ENCODE data around the gene ITGAL.
"Not testable (repeated sequence)": the region's sequence is repeated elsewhere in the genome, so short reads cannot be mapped to it uniquely, and the experiment has no call there.

The ITGAL gene

DNA sequence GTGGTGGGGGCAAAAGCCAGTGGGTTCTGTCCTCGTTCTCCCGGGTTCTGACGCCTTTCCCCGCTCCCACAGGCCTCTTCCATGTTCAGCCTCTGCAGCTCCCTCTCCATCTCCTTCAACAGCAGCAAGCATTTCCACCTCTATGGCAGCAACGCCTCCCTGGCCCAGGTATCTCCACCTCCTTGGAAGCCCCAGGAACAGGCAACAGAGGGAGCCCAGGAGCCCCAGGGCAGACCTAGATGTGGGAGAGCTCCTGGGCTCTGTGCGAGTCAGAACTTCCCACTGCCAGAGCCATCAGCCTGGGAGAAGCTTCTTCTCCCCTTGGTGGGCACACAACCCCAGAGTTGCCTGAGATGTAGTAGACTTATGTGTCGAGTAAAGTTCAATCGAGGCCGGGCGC, 46.0 kb downstream of the ITGAL start:
- peak overlapping the region; percentile 77 to 84 for H3K27ac Mint-ChIP-seq
- H3K36me3 Mint-ChIP-seq (ENCODE audit: insufficient read depth): peaks cover 92% of the 10 kb centered on the region

DNA sequence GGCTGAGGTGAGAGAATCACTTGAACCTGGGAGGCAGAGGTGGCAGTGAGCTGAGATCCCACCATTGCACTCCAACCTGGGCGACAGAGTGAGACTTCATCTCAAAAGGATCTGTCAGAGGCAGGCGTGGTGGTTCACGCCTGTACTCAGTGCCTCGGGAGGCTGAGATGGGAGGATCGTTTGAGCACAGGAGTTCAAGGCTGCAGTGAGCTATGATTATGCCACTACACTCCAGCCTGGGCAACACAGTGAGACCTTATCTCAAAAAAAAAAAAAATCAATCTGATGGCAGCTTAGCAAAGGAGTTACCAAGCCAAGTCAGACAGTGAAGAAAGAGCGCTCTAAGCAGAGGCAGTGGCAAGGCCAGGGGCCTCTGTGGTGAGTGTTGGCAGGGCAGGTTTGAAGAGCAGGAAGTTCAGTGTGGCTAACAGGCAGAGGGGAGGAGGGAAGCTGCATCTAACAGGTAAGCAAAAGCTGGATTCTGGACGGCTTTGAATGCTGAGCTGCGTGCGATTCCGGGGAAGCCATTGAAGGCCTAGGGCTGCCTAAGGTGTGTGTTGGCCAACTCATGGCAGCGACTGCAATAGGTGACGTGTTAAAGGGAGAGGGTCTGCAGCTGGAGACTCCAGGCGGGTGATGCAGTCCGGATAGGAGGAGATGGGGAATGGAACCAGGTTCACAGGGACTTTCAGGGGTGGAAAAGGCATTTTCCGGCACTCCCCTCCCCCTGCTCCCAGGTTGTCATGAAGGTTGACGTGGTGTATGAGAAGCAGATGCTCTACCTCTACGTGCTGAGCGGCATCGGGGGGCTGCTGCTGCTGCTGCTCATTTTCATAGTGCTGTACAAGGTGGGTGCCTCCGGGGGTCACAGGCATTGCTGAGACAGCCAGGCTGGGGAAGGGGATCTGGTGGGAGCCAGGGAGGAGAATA, 46.8 kb downstream of the ITGAL start:
- ATAC-seq (replicated peaks) (peak; percentile 51), DNase-seq (no peak)
- H3K36me3 Mint-ChIP-seq (ENCODE audit: insufficient read depth): peaks cover 87% of the 10 kb centered on the region
- no peaks in the 10 kb centered on the region for H3K27me3 Mint-ChIP-seq
- H3K9me3 Mint-ChIP-seq: no peaks in the 10 kb centered on the region
- H3K27ac Mint-ChIP-seq: peak overlapping the region; percentile 52 to 53
- no peak overlapping the region for H3K4me3 Mint-ChIP-seq
- H3K4me1 Mint-ChIP-seq (ENCODE audit: low read depth in 2 of 2): peaks cover 11 to 25% of the 10 kb centered on the region in 2 donors

More for the DNA sequence above, 46.0 kb downstream of the ITGAL start:
- Mint-ChIP-seq H3K27me3 (no peaks in the 10 kb centered on the region), H3K4me1 (ENCODE audit: low read depth in 2 of 2) (peaks cover 11 to 25% of the 10 kb centered on the region in 2 donors), H3K4me3 (no peak overlapping the region), H3K9me3 (no peaks in the 10 kb centered on the region)
- no peak for ATAC-seq (replicated peaks)
- DNase-seq: no peak

DNA sequence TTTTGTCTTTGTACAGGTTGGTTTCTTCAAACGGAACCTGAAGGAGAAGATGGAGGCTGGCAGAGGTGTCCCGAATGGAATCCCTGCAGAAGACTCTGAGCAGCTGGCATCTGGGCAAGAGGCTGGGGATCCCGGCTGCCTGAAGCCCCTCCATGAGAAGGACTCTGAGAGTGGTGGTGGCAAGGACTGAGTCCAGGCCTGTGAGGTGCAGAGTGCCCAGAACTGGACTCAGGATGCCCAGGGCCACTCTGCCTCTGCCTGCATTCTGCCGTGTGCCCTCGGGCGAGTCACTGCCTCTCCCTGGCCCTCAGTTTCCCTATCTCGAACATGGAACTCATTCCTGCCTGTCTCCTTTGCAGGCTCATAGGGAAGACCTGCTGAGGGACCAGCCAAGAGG, 48.9 kb downstream of the ITGAL start:
- ATAC-seq (replicated peaks) (no peak), DNase-seq (no peak)
- Mint-ChIP-seq H3K4me1 (ENCODE audit: low read depth in 2 of 2) (peaks cover 19 to 21% of the 10 kb centered on the region in 2 donors), H3K27me3 (no peaks in the 10 kb centered on the region), H3K4me3 (no peak overlapping the region), H3K36me3 (ENCODE audit: insufficient read depth) (peaks cover 70% of the 10 kb centered on the region), H3K9me3 (no peaks in the 10 kb centered on the region), H3K27ac (peak overlapping the region; percentile 26 to 49)

DNA sequence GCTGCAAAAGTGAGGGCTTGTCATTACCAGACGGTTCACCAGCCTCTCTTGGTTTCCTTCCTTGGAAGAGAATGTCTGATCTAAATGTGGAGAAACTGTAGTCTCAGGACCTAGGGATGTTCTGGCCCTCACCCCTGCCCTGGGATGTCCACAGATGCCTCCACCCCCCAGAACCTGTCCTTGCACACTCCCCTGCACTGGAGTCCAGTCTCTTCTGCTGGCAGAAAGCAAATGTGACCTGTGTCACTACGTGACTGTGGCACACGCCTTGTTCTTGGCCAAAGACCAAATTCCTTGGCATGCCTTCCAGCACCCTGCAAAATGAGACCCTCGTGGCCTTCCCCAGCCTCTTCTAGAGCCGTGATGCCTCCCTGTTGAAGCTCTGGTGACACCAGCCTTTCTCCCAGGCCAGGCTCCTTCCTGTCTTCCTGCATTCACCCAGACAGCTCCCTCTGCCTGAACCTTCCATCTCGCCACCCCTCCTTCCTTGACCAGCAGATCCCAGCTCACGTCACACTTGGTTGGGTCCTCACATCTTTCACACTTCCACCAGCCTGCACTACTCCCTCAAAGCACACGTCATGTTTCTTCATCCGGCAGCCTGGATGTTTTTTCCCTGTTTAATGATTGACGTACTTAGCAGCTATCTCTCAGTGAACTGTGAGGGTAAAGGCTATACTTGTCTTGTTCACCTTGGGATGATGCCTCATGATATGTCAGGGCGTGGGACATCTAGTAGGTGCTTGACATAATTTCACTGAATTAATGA, 49.5 kb downstream of the ITGAL start:
- Mint-ChIP-seq H3K36me3 (ENCODE audit: insufficient read depth) (peaks cover 65% of the 10 kb centered on the region), H3K27me3 (no peaks in the 10 kb centered on the region), H3K9me3 (no peaks in the 10 kb centered on the region), H3K4me1 (ENCODE audit: low read depth in 2 of 2) (peaks cover 19% of the 10 kb centered on the region in 2 donors), H3K27ac (peak overlapping the region; percentile 26 to 44), H3K4me3 (peak overlapping the region in 1 of 2 donors; percentile 2)
- DNase-seq (no peak), ATAC-seq (replicated peaks) (no peak)

DNA sequence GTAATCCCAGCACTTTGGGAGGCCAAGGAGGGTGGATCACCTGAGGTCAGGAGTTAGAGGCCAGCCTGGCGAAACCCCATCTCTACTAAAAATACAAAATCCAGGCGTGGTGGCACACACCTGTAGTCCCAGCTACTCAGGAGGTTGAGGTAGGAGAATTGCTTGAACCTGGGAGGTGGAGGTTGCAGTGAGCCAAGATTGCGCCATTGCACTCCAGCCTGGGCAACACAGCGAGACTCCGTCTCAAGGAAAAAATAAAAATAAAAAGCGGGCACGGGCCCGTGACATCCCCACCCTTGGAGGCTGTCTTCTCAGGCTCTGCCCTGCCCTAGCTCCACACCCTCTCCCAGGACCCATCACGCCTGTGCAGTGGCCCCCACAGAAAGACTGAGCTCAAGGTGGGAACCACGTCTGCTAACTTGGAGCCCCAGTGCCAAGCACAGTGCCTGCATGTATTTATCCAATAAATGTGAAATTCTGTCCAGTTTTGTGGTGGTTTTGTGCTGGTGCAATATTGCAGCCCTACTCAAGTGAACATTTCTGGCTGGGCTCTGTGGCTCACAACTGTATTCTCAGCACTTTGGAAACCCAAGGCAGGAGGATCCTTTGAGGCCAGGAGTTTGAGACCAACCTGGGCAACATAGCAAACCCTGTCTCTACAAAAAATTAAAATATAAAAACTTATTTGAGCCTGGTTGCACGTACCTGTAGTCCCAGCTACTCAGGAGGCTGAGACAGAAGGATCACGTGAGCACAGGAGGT, 50.3 kb downstream of the ITGAL start:
- not testable (repeated sequence) for ATAC-seq (replicated peaks); H3K27me3 Mint-ChIP-seq; DNase-seq; H3K9me3 Mint-ChIP-seq; H3K4me3 Mint-ChIP-seq
- Mint-ChIP-seq H3K4me1 (ENCODE audit: low read depth in 2 of 2) (peaks cover 23 to 26% of the 10 kb centered on the region in 2 donors), H3K27ac (peak overlapping the region; percentile 26 to 51), H3K36me3 (ENCODE audit: insufficient read depth) (peaks cover 61% of the 10 kb centered on the region)

DNA sequence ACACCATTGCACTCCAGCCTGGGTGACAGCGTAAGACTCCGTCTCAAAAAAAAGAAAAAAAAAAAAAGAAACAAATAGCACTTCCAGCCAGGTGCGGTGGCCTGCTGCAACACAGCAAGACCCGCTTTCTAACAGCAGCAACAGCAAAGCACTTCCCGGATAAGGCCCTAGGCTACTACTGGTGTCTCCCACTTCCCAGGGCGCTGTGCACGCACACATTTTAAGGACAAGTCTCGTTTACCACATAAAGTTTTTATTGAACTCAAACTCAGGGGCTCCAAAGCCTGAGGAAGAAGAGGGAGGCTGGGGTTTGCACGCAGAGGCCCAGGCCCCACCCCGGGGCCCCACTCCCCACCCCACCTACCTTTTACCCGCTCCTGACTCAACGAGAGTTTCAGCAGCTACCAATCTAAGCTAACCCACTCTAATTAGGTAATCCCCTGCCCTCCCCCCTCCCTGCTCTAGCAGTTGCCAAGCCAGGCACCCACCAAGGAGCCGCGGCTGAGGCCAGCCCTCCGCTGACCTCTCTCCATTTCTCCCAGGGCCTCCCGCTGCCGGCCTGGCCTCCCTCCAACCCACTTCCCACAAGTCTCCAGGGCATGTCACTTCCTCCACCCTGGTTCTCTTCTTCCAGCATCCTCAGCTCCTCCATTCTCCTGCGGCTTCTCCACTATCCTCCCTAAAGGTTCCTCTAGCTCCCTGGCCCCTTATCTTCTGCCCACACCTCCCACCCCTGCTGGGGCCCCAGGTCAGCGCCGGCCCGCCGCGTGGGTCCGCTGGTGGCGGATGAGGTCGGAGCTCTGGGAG, 51.4 kb downstream of the ITGAL start:
- Mint-ChIP-seq H3K4me1 (ENCODE audit: low read depth in 2 of 2) (peaks cover 20 to 25% of the 10 kb centered on the region in 2 donors), H3K27ac (peak overlapping the region in 1 of 2 donors; percentile 51)
- DNase-seq: no peak

DNA sequence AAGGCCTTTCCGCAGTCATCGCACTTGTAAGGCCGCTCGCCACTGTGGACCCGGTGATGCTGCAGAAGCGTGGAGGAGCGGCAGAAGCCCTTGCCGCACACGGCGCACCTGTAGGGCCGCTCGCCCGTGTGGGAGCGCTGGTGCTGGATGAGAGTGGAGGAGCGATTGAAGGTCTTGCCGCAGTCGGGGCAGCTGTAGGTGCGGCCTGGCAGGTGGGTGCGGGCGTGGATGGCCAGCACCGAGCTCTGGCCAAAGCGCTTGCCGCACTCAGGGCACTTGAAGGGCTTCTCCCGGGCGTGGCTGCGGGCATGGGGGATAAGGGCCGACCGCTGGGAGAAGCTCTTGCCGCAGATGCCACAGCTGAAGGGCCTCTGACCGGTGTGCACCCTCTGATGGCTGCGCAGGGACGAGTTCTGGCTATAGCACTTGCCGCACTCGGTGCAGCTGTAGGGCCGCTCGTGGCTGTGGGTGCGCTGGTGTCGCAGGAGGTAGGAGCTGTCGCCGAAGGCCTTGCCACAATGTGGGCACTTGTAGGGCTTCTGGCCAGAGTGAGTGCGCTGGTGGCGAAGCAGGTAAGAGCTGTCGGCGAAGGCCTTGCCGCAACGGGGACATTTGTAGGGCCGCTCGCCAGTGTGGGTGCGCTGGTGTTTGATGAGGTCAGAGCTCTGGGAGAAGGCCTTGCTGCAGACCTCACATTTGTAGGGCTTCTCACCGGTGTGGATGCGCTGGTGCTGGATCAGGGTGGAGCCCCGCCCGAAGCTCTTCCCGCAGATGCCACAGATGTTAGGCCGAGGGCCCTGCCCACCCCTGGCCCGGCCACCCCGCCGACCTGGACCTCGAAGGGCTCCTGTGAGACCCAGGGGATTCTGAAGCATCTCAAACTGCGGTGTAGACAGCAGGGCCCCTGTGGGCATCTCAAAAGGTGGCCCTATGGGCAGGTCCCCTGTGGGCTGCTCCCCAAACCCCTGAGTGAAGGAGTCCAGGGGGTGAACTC, 52.3 kb downstream of the ITGAL start:
- Mint-ChIP-seq H3K36me3 (ENCODE audit: insufficient read depth) (peaks cover 42% of the 10 kb centered on the region), H3K4me3 (peak overlapping the region in 1 of 2 donors; percentile 26), H3K27ac (peak overlapping the region in 1 of 2 donors; percentile 38), H3K27me3 (no peaks in the 10 kb centered on the region), H3K9me3 (no peaks in the 10 kb centered on the region), H3K4me1 (ENCODE audit: low read depth in 2 of 2) (peaks cover 14 to 25% of the 10 kb centered on the region in 2 donors)
- no peak for DNase-seq
- no peak for ATAC-seq (replicated peaks)

More for the DNA sequence above, 51.4 kb downstream of the ITGAL start:
- no peaks in the 10 kb centered on the region for H3K27me3 Mint-ChIP-seq
- H3K36me3 Mint-ChIP-seq (ENCODE audit: insufficient read depth): peaks cover 51% of the 10 kb centered on the region
- no peaks in the 10 kb centered on the region for H3K9me3 Mint-ChIP-seq
- ATAC-seq (replicated peaks): no peak
- no peak overlapping the region for H3K4me3 Mint-ChIP-seq

DNA sequence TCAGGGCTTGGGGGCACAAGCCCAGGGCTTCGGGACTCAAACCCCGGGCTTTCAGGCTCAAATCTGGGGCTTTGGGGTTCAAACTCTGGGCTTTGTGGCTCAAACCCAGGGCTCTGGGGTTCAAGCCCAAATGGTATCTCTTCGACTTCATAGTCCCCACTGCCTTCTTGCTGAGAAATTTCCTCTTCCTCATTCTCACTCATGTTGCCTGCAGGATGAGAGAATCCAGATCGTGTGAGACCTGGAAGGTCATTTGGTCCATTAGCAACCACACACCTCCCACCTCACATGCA, 53.2 kb downstream of the ITGAL start:
- Mint-ChIP-seq H3K4me3 (peak overlapping the region; percentile 67 to 74), H3K27ac (no peak overlapping the region), H3K27me3 (no peaks in the 10 kb centered on the region), H3K36me3 (ENCODE audit: insufficient read depth) (peaks cover 36% of the 10 kb centered on the region), H3K9me3 (no peaks in the 10 kb centered on the region), H3K4me1 (ENCODE audit: low read depth in 2 of 2) (peaks cover 15 to 25% of the 10 kb centered on the region in 2 donors)
- ATAC-seq (replicated peaks) (no peak), DNase-seq (no peak)

DNA sequence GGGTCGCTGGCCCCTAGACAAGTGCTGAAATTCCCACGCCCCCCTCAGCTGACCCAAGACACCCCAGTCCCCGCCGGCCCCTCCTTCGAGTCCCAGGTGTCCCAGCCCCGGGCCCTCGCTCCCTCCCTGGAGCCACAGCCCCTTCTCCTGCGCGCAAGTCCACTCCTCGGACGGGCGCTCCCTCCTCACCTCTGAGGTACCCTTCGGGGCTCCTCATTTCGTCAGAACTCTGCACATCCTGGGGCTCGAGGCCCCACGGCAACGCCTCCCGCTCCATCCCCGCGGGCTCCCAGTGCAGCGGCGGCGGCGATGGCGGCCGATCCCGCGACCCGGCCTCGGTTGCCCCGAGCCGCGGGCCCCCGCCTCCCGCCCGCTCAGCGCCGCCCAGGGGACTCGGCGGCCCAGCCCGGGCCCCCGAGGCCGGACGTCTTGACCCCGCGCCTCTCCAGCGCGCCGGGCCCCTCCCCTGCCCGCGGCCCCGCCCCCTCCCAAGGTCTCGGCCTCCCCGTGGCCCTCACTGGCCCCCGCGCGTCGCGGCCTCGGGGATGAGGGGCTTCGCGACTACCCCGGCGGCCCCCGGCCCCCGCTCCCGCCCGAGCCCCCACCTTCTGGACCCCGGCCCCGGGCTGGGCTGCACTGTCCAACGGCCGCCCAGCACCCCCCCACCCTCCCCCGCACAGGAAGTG, 53.7 kb downstream of the ITGAL start, which contains the start of gene ZNF768:
TSS of gene ZNF768 (minus strand) at position 430 of the 686 bp plus-strand sequence. CDS start at position 277, 153 bp downstream.
- peak within 1 kb of the TSS; percentile 88 for H3K27ac Mint-ChIP-seq
- DNase-seq: no peak

DNA sequence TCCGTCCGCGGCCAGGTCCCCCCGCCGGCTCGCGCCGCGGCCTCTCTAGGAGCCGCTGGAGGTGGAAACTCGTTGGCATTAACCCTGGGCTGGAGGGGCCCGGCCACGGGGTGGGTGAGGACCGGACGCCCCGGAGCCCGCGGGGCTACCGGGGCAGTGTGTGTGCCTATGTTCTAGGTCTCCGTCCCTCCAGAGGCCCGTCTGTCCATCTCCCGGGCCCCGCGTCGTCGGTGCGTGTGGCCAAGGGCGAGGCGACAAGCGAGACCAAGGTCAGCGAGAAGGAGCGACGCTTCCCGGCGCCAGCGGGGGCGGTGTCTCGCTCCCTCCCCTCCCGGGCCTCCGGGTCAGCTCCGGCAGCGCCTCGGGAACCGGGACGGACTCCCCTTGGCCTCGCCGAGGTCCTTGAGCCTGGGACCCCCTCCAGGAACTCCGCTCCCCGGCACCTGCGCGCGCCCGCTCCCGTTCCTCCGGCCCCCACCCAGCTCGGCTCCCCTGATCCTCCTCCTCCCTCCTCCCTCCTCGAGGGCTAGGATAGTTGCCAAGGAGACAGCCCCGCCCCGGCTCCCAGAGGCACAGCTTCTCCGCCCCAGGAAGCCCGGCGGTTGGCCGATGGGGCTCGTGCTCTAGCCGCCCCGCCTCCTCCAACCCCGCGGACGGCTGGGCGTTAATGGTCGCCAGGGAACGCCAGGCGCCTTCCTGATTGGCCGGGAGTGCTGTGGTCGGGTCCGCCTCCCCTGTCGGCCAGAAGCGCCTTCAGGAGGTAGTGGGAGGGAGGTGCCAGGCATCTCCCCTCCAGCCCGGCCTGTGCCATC, 54.5 kb downstream of the ITGAL start:
- Mint-ChIP-seq H3K27me3 (no peaks in the 10 kb centered on the region), H3K27ac (peak overlapping the region; percentile 88), H3K4me1 (ENCODE audit: low read depth in 2 of 2) (peaks cover 15 to 24% of the 10 kb centered on the region in 2 donors), H3K9me3 (no peaks in the 10 kb centered on the region), H3K4me3 (peak overlapping the region; percentile 88), H3K36me3 (ENCODE audit: insufficient read depth) (peaks cover 26% of the 10 kb centered on the region)
- peak; percentile 80 for ATAC-seq (replicated peaks)
- DNase-seq: peak; percentile 69 to 83 (median 79)

More for the DNA sequence above, 53.7 kb downstream of the ITGAL start, which contains the start of gene ZNF768:
- Mint-ChIP-seq H3K27me3 (no peaks in the 10 kb centered on the region), H3K9me3 (no peaks in the 10 kb centered on the region), H3K36me3 (ENCODE audit: insufficient read depth) (peaks cover 34% of the 10 kb centered on the region), H3K4me3 (peak within 1 kb of the TSS; percentile 88), H3K4me1 (ENCODE audit: low read depth in 2 of 2) (peaks cover 15 to 25% of the 10 kb centered on the region in 2 donors)
- ATAC-seq (replicated peaks): peak; percentile 15
